GM12891 (cell line): Measurements from ENCODE around the gene PRDM16.

Experiments used
- DNase-seq: peaks from one replicate; pipeline ENCODE4 v3.0.0; 2011; ENCODE audit warnings: low spot score; ENCODE audit not compliant: insufficient read length
- FAIRE-seq: peaks from 2 replicates; lab custom pipeline; 2011; peaks lifted over from hg19 to GRCh38; lab: Jason Lieb, UNC
- PAX5 ChIP-seq: IDR thresholded peaks from 2 replicates; pipeline ENCODE4 v1.6.1; 2011; ENCODE audit warnings: low read length, moderate library complexity, mild to moderate bottlenecking; ENCODE audit not compliant: insufficient read depth, severe bottlenecking
- POLR2A ChIP-seq: IDR thresholded peaks from 2 replicates; pipeline ENCODE4 v1.6.1; 2011; ENCODE audit warnings: low read depth, low read length, control low read depth
- POLR2AphosphoS5 ChIP-seq: IDR thresholded peaks from 2 replicates; pipeline ENCODE4 v1.6.1; 2011; ENCODE audit warnings: low read depth, low read length, control low read depth
- POU2F2 ChIP-seq: IDR thresholded peaks from 2 replicates; pipeline ENCODE4 v1.6.1; 2011; ENCODE audit warnings: low read depth, mild to moderate bottlenecking, control low read depth, low read length, moderate library complexity
- SPI1 ChIP-seq: IDR thresholded peaks from 2 replicates; pipeline ENCODE4 v1.6.1; 2011; ENCODE audit warnings: low read depth, low read length, control low read depth
- TAF1 ChIP-seq: IDR thresholded peaks from 2 replicates; pipeline ENCODE4 v1.6.1; 2011; ENCODE audit warnings: low read depth, low read length, control low read depth

Gene PRDM16

GRCh38 chr1:3393024-3393986 is 324.3 kb downstream of the PRDM16 start:
- FAIRE-seq: no peak
- TF ChIP-seq POLR2AphosphoS5: no peak
- no peak for TF ChIP-seq SPI1
- TF ChIP-seq POLR2A: no peak
- TF ChIP-seq TAF1: no peak
- no peak for TF ChIP-seq POU2F2
- no peak for TF ChIP-seq PAX5
- DNase-seq: no peak

DNA sequence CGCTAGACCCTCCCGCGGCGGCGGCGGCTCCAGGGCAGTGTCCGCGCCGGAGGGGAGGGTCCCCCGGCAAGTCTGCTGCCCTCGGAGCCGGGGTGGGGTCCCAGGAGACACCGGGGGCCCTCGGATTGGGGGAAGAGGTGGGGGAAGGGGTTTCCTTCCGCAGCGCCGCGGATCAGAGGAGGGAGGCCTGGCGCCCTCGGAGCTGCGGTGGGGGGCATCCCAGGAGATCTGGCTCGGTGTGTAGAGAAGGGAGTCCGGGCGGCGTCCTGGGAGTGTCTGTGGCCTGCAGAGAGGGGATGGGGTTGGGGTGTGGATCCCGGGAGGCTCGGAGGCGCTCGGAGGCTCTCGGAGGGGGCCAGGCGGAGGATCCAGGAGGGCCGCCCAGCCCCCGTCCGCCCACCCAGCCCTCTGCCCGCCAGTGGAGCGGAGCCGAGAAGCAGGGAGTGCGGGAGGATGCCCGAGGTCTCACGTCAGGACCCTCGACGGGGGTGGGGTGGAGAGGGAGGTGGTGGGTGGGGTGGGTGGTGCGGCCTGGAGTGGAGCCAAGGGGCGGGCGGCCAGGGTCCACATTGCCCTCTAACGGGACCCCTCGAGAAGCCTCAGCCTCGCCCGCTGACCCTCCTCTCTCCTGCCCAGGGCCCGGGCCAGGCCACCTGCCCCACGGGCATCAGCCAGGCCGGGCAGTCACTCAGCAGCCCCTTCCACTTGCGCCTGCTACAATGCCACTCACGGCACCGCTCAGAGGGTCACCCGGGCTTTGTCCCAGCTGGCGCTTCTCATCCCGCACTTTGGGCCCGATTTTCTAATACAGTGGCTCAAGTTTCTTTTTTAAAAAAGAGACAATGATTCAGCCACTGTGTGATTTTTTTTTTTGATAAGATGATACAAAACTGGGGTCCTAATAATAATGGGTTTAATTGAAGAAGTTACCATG is 325.3 kb downstream of the PRDM16 start:
- TF ChIP-seq PAX5 (no peak), TAF1 (no peak), POU2F2 (no peak), SPI1 (no peak), POLR2AphosphoS5 (no peak), POLR2A (no peak)
- DNase-seq (no peak), FAIRE-seq (no peak)

- no peak for DNase-seq
- FAIRE-seq: no peak
- TF ChIP-seq TAF1 (no peak), POLR2A (no peak)
Observed at GRCh38 chr1:3396411-3396810, 327.4 kb downstream of the PRDM16 start.

DNA sequence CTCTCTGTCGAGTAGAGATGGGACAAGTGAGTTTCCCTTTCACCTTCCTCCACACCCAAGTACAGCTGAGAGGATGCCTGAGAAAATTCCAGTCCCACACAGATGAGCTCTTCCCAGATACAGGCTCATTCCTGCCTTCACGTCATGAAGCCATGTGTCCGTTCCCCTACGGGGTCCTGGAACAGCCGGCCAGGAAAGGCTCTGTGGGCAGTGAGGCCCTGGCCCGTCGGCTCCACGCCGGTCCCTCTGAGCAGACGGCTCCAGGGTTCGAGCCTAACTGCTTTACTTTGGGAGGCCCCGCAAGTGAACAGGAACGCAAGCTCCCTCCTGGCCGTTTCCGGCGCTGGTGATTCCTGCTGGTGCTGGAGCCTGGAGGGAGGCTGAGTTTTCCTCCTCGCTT is 328.3 kb downstream of the PRDM16 start:
- no peak for FAIRE-seq
- TF ChIP-seq POLR2A: no peak
- no peak for TF ChIP-seq TAF1
- TF ChIP-seq PAX5: no peak
- TF ChIP-seq POU2F2: no peak
- TF ChIP-seq SPI1: no peak
- no peak for TF ChIP-seq POLR2AphosphoS5
- DNase-seq: no peak

GRCh38 chr1:3398396-3399140 is 329.6 kb downstream of the PRDM16 start:
- TF ChIP-seq PAX5 (no peak), SPI1 (no peak), TAF1 (no peak), POLR2A (no peak), POLR2AphosphoS5 (no peak), POU2F2 (no peak)
- no peak for FAIRE-seq
- no peak for DNase-seq

DNA sequence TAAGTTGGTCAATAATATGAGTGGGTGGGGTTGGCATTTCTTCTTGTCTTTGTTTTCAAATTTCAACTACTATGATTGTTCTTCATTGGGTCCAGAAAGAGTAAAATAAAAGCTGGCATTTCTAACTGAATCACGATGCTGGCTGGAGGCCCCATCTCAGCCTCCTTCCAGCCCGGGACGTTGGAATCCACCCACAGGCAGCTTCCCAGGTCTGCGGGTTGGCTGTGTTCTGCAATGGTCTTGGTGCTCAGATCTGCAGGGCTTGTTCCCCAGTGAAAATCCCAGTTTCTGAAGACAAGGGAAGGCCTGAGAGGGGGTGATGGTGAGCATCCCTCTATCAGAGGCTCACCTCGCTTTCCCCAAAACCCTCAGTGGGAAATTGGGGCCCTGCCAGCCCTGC is 330.7 kb downstream of the PRDM16 start:
- no peak for FAIRE-seq

GRCh38 chr1:3401585-3402257 is 332.7 kb downstream of the PRDM16 start:
- FAIRE-seq (no peak), DNase-seq (no peak)
- TF ChIP-seq PAX5: no peak
- TF ChIP-seq POLR2AphosphoS5: no peak
- TF ChIP-seq POU2F2: no peak
- no peak for TF ChIP-seq POLR2A
- TF ChIP-seq TAF1: no peak
- TF ChIP-seq SPI1: no peak

More for the DNA sequence above, 330.7 kb downstream of the PRDM16 start:
- TF ChIP-seq POLR2A: no peak
- TF ChIP-seq TAF1: no peak
- no peak for TF ChIP-seq POLR2AphosphoS5
- no peak for TF ChIP-seq POU2F2
- no peak for TF ChIP-seq SPI1
- no peak for TF ChIP-seq PAX5
- DNase-seq: no peak

DNA sequence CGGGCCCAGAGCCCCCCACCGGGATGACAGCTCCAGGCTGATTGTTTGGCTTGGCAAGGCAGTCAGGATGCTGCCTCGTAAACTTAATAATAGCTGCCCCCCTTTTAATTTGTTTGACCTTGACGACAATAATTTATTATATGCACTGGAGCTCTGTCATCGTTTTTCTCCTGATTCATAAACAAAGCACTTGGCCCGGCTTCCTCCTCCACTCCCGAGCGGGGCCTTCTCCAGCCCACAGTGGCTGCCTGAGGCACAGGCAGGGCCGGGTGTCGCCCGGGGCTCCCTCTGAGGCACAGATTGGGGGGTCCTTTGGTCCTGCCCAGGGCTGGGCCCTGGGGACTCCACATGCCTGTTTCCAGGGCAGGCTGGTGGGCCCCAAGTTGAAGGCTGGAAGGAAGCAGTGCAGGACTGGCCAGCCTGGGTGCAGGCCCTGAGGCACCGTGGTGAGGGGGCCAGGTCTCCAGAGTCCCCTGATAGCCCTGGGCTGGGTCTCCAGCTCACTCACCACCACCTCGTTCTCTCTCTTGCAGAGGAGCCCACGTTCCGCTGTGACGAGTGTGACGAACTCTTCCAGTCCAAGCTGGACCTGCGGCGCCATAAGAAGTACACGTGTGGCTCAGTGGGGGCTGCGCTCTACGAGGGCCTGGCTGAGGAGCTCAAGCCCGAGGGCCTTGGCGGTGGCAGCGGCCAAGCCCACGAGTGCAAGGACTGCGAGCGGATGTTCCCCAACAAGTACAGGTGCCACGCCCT is 333.4 kb downstream of the PRDM16 start:
- FAIRE-seq (no peak), DNase-seq (no peak)
- TF ChIP-seq SPI1: no peak
- TF ChIP-seq POU2F2: no peak

DNA sequence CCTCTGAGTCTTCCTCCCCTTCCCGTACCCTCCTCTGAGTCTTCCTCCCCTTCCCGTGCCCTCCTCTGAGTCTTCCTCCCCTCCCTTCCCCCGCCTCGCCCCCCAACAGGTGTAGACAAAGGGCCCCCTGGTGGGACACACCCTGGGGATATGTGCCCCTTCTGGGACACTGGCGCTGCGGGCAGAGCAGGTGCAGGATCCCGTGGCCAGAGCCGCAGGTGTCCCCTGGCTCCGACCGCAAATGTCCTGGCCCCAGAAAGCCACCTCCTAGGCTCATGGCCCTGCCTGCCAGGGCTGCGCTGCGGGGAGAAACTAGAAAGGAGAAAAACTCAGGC is 334.0 kb downstream of the PRDM16 start:
- no peak for DNase-seq
- TF ChIP-seq POLR2AphosphoS5 (no peak), TAF1 (no peak), SPI1 (no peak), POU2F2 (no peak), POLR2A (no peak), PAX5 (no peak)
- no peak for FAIRE-seq
